ENCODE results near the gene MUC2.
A peak's percentile ranks its signal among the peaks of the same experiment; 100 is the strongest.

The MUC2 gene

DNA sequence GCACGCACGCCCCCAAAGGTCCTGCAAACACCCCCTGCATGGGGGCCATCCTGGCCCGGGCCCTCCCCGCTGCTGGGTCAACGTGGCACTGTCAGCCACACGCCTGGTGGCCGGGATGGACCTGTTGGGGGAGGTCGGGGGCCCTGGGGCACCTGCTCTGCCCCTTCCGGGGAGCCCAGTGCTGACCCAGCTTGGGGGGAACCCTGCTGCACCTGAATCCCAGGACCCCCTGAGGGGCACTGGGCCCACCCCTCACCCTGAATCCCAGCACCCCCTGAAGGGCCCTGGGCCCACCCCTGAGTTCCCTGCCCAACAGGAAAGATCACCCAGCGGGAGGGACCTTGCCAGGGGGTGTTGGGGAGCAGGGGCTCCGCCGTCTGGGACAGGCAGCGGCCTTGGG, 37.7 kb upstream of the MUC2 start:
- no peak for DNase-seq

- no peak for DNase-seq
These were observed 37.1 kb upstream of the MUC2 start for GRCh38 chr11:1037506-1038055.

DNA sequence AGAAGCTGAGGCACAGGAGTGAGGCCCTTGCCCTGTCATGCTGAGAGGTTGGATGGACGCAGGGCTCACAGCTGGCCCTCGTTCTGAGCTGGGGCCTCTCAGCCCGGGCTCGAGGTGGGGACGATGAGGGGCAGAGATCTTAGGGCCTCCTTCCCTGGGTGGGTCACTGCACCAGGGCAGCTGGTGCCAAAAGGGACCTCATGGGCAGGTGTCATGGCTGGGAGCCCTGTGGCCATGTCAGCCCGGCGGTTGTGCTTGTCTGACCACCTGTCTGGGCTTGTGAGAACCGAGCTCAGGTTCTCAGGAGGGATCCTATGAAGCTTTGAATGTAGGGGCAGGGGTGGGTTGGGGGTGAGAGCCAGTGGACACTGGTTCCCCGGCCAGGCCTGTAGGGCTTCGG, 36.3 kb upstream of the MUC2 start:
- no peak for DNase-seq

- no peak for DNase-seq
These were observed 35.8 kb upstream of the MUC2 start for GRCh38 chr11:1038921-1039320.

DNA sequence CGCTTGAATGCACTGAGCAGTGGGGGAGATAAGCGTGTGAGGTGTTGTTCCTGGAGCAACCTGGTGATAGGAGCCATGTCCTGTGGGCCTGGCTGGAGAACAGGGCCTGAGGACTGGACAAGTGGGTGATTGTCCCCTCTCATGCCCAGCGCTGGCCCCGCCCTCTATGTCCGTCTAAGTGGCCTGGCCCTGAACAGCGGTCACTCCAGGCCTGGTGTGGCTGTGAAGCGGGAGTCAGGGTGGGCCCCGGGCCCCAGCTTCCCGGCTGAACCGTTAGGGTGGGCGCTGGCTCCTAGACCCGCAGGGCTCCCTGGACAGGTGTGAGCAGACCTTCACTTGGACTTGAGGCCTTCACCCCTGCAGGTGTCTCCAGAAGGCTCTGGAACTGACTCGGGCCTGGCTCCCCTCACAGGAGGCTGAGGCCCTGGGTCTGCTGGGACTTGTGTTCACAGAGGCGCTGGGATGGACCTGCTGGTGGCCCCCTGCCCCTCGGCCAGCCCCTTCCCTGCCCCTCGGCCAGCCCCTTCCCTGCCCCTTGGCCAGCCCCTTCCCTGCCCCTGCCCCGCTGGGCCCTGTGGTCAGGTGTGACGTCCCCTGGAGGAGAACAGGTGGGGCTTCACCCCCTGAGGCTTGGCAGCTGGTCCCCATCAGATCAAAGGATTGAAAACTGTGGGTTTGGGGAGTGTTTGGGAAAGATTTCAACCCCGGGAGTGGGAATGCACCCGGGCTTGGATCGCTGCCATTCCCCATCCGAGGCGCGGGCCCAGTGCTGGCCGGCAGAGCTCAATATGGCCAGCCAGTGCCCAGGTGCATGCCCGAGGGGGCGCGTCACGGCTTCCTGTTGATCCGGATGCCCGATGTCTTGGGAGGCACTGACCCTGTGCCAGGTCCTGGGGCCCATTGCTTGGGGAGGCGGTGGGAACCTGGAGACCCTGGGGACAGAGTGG, 34.9 kb upstream of the MUC2 start:
- DNase-seq, result no peak

DNA sequence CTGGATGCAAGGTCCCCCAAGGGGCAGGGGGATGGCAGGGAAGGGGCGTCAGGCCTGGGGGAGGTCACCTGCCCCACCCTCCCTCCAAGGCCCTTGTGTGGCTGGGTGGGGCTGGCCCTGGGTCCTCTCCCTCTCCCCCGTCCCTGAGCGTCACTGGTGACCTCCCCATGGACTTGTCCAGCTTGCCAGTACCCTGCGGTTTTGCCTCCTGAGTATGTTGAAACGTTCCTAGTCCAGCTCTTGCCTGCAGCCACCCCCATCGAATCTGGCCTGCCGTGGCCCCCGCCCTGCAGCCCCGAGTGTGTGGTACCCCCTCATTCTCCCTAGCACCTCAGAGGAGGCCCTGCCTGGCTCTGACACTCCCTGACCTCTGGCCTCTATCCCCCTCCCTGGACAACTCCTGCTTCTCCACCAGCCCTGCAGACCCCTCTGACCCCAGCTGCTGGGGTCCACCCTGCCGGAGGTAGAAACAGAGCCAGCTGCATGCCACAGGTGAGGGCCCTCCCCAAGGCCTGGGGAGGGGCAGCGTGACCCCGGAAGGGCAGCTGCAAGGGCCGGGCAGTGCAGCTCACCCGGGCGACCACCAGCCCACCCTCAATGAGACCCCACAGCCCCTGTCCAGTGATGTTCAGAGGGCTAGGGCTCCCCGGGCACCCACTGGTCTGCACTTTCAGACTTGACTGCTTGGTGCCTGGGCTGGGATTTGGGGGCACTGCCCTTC, 34.1 kb upstream of the MUC2 start:
- DNase-seq, result no peak

GRCh38 chr11:1041149-1041467, 33.6 kb upstream of the MUC2 start:
- no peak for DNase-seq

DNA sequence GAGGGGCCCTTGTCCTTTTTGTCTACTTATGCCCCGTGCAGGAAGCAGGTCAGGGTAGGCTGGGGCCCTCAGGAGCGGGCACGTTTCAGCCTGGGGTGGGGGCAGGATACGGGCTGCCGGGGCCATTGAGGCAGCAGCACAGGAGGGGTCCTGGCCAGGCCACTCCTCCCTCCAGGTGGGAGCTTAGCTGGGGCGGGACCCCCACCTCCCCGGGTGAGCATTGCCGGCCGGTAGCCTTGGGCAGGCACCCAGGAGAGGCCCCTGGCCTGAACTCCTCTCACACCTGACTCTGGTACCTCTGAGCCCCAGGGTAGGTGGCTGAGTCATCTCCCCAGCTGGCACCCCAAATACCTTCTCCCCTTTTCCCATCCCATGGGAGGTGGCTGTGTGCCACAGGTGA, 33.2 kb upstream of the MUC2 start:
- DNase-seq, result no peak

- DNase-seq, result no peak
These were observed 32.6 kb upstream of the MUC2 start for GRCh38 chr11:1041936-1042608.

DNA sequence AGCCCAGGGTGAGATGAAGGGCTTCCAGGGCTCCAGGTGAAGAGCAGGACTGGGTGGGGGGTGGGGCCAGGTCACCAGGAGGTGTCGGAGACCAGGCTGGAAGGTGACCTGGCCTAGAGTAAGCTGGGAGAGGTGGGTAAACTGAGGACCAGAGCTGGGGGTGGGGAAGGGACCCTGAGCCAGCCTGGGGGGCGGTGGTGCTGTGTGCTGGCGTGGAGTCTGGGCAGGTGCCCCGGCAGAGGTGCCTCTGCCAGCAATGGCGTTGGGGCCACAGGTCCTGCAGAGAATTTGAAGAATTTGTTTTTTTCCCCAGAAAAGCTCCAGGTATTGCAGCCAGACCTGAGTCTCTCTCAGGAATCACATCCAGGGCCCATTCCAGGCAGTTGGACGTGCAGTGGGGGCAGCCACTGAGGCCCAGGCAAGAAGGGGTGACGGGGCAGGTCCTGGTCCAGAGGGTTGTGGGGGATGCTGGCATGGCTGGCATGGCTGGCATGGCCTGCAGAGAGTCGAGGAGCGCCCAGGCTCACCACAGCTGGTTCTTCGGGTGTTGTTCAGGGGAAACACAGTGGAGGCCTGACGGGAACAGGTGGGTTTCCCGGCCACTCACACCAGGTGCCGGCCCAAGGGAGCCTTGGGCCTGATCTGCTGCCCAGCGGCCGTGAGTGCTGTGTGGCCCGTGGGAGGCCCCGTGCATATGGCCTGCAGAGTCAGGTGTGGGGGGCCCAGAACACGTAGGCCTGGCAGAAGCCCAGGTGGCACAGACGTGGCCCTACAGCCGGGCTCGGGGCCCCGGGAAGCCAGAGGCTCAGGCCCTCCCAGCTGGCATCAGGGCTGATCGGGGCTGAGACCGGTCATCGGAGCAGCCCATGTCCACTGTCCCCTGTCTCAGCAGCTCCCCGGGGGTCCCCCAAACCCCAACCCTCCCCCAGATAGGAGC, 31.8 kb upstream of the MUC2 start:
- no peak for DNase-seq

GRCh38 chr11:1043563-1044096, 31.0 kb upstream of the MUC2 start:
- no peak for DNase-seq

- DNase-seq, result no peak
These were observed 30.5 kb upstream of the MUC2 start for GRCh38 chr11:1044160-1044559.

- no peak for DNase-seq
These were observed 27.0 kb upstream of the MUC2 start for GRCh38 chr11:1047595-1048156.

GRCh38 chr11:1048375-1049070, 26.2 kb upstream of the MUC2 start:
- no peak for DNase-seq

GRCh38 chr11:1049071-1049405, 25.6 kb upstream of the MUC2 start:
- DNase-seq, result no peak

GRCh38 chr11:1049431-1049891, 25.2 kb upstream of the MUC2 start:
- no peak for DNase-seq

DNA sequence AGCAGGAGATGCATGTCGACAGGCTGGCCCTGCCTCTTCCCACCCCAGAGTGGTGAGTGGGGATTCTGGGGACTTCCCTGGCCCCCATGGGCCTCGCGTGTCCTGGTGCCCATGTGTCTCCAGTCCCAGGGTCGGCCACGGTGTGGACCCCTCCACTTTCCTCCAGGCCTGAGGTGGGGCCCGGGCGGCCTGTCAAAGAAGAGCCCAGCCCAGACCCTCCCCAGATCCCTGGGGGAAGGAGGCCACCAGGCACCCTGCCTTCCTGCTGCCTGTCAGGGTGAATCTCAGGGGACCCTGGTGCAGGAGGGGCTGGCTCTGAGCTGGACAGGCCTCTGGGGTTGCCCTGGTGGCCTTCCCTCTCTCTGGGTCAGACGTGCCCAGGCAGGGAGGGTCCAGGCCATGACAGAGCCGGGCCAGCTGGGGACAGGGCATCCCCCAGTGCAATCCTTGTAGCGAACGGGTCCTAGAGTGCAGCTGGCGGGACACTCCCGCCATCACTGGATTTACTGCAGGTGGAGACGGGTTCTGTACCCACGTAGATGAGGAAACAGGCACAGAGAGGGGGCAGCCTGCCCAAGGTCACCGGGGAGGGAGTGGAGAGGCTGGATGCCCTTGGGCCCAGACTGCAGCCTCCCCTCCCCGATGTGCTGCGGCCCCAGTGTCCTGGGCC, 24.6 kb upstream of the MUC2 start:
- DNase-seq, result no peak

GRCh38 chr11:1050581-1051355, 23.9 kb upstream of the MUC2 start:
- peak in 6 of 14 donors; percentile 5 to 60 (median 25) for DNase-seq

Measured in C1 segment of cervical spinal cord (tissue), 14 donors.